ENCODE measurements around the gene EML4.

DNA sequence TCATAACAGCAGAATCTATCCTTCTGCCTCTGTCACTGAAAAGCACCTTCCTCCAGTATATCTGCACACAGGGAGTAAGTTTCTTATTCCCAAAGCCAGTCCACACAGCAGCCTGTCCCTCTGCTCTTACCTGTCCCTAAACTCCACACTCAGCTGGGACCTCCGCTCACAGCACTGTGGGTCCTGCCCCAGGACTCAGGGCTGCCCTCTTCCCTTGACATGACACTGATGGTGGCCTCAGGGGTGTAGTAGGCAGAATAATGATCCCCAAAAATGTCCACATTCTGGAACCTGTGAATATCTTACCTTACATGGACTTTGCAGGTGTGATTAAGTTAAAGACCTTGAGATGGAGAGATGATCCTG, 39.7 kb upstream of the EML4 start:
- TF ChIP-seq, protein P1, sequence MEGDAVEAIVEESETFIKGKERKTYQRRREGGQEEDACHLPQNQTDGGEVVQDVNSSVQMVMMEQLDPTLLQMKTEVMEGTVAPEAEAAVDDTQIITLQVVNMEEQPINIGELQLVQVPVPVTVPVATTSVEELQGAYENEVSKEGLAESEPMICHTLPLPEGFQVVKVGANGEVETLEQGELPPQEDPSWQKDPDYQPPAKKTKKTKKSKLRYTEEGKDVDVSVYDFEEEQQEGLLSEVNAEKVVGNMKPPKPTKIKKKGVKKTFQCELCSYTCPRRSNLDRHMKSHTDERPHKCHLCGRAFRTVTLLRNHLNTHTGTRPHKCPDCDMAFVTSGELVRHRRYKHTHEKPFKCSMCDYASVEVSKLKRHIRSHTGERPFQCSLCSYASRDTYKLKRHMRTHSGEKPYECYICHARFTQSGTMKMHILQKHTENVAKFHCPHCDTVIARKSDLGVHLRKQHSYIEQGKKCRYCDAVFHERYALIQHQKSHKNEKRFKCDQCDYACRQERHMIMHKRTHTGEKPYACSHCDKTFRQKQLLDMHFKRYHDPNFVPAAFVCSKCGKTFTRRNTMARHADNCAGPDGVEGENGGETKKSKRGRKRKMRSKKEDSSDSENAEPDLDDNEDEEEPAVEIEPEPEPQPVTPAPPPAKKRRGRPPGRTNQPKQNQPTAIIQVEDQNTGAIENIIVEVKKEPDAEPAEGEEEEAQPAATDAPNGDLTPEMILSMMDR (conservative IDR thresholded peaks at IDR 0.05; ENCODE audit: low read depth, low read length), result no peak
- no peak for TF ChIP-seq EZH2 (IDR thresholded peaks at IDR 0.05; ENCODE audit: low read length, unreplicated experiment)
- TF ChIP-seq EZH2phosphoT487 (IDR thresholded peaks at IDR 0.05; ENCODE audit: borderline replicate concordance, low read length), result no peak
